Osteoblast (primary cell): ENCODE data around the gene GEMIN5. TPM values are rescaled to one million over a fixed set of nuclear protein-coding genes. Genes with fewer than 3 reads are reported as not detected.
A peak's percentile ranks its signal among the peaks of the same experiment; 100 is the strongest.

Source experiments
- DNase-seq: peaks from one replicate; pipeline ENCODE4 v3.0.0; 2011; ENCODE audit warnings: low spot score, mixed read lengths; ENCODE audit not compliant: insufficient read length; ENCODE audit errors: missing footprints
- H2AFZ ChIP-seq: 2 replicates; pipeline ENCODE4 v1.6.0; 2011; ENCODE audit warnings: mild to moderate bottlenecking, low read length
- H3K27ac ChIP-seq: 2 replicates; pipeline ENCODE4 v1.5.1; 2011; ENCODE audit warnings: mild to moderate bottlenecking, low read depth, low read length, moderate library complexity
- H3K27me3 ChIP-seq: 2 replicates; pipeline ENCODE4 v1.6.0; 2012; ENCODE audit warnings: mild to moderate bottlenecking, control low read depth, inconsistent platforms, low read length, moderate library complexity; ENCODE audit not compliant: insufficient read depth
- H3K36me3 ChIP-seq: 2 replicates; pipeline ENCODE4 v1.5.1; 2011; ENCODE audit warnings: mild to moderate bottlenecking, low read length, control low read depth, moderate library complexity; ENCODE audit not compliant: insufficient read depth
- H3K4me1 ChIP-seq: 2 replicates; pipeline ENCODE4 v1.5.1; 2011; ENCODE audit warnings: mild to moderate bottlenecking, low read length, control low read depth, moderate library complexity; ENCODE audit not compliant: insufficient read depth
- H3K4me2 ChIP-seq: 2 replicates; pipeline ENCODE4 v1.6.0; 2011; ENCODE audit warnings: mild to moderate bottlenecking, low read length; ENCODE audit not compliant: insufficient read depth
- H3K4me3 ChIP-seq: fragments of 200-600 bp; sonication (generic); 3 replicates; pipeline ENCODE4 v1.5.1; 2012; ENCODE audit warnings: mild to moderate bottlenecking, low read length, inconsistent platforms; ENCODE audit not compliant: insufficient read depth
- H3K79me2 ChIP-seq: 2 replicates; pipeline ENCODE4 v1.6.0; 2012; ENCODE audit warnings: mild to moderate bottlenecking, low read length, control low read depth, inconsistent platforms; ENCODE audit not compliant: insufficient read depth
- H3K9me3 ChIP-seq: 2 replicates; pipeline ENCODE4 v1.5.1; 2011; ENCODE audit warnings: low read depth, low read length, control low read depth
- H4K20me1 ChIP-seq: 2 replicates; pipeline ENCODE4 v1.6.0; 2012; ENCODE audit warnings: mild to moderate bottlenecking, low read length, control low read depth; ENCODE audit not compliant: insufficient read depth
- CTCF ChIP-seq: IDR thresholded peaks from 2 replicates; pipeline ENCODE4 v1.5.1; 2011; ENCODE audit warnings: mild to moderate bottlenecking, low read depth, low read length, moderate library complexity; ENCODE audit errors: extremely low read depth
- total RNA-seq: library from RNA; depleted of rRNA; stranded (reverse); fragments of >200 nt; gene quantifications from 2 replicates; pipeline ENCODE4 v1.2.3, GENCODE V29; 2012

The GEMIN5 gene
- total RNA-seq, 1 donor: 11.6 TPM

GRCh38 chr5:154857530-154858296 lies 80.3 kb downstream of the GEMIN5 start:
- Histone ChIP-seq H3K4me1 (peaks cover 31% of the 10 kb centered on the region), H3K9me3 (no peaks in the 10 kb centered on the region)

GRCh38 chr5:154851351-154851750 lies 86.7 kb downstream of the GEMIN5 start:
- Histone ChIP-seq H3K27me3 (no peaks in the 10 kb centered on the region), H3K36me3 (no peaks in the 10 kb centered on the region), H3K4me1 (peaks cover 22% of the 10 kb centered on the region), H3K27ac (peak overlapping the region; percentile 76), H3K4me2 (peak overlapping the region; percentile 87), H2AFZ (no peak overlapping the region), H3K4me3 (no peak overlapping the region), H4K20me1 (no peaks in the 10 kb centered on the region), H3K79me2 (no peaks in the 10 kb centered on the region), H3K9me3 (no peaks in the 10 kb centered on the region)
- DNase-seq: no peak
- no peak for TF ChIP-seq CTCF

More at GRCh38 chr5:154857530-154858296, 80.3 kb downstream of the GEMIN5 start:
- peak overlapping the region; percentile 92 for H3K27ac ChIP-seq
- H2AFZ ChIP-seq: peak overlapping the region; percentile 91
- DNase-seq: peak; percentile 98
- no peak for TF ChIP-seq CTCF
- peaks cover 19% of the 10 kb centered on the region for H4K20me1 ChIP-seq
- peak overlapping the region; percentile 77 for H3K4me3 ChIP-seq
- no peaks in the 10 kb centered on the region for H3K27me3 ChIP-seq
- H3K4me2 ChIP-seq: peak overlapping the region; percentile 97
- no peaks in the 10 kb centered on the region for H3K36me3 ChIP-seq
- peaks cover 43% of the 10 kb centered on the region for H3K79me2 ChIP-seq

- Histone ChIP-seq H3K4me3 (peak within 1 kb of the TSS; percentile 79), H4K20me1 (no peaks in the 10 kb centered on the region), H2AFZ (peak within 1 kb of the TSS; percentile 88), H3K27me3 (no peaks in the 10 kb centered on the region), H3K4me2 (peak within 1 kb of the TSS; percentile 87), H3K4me1 (peaks cover 22% of the 10 kb centered on the region), H3K27ac (peak within 1 kb of the TSS; percentile 76), H3K9me3 (no peaks in the 10 kb centered on the region), H3K79me2 (no peaks in the 10 kb centered on the region), H3K36me3 (no peaks in the 10 kb centered on the region)
- no peak for TF ChIP-seq CTCF
- peak; percentile 95 for DNase-seq
Measured at GRCh38 chr5:154850255-154851062, 87.6 kb downstream of the GEMIN5 start, which contains the start of gene FAXDC2. Gene FAXDC2 (minus strand): TSS chr5:154850603. CDS start chr5:154838178, 12,425 bp downstream.

GRCh38 chr5:154849791-154850201 lies 88.2 kb downstream of the GEMIN5 start:
- H3K27me3 ChIP-seq: no peaks in the 10 kb centered on the region
- peak overlapping the region; percentile 88 for H2AFZ ChIP-seq
- H3K27ac ChIP-seq: peak overlapping the region; percentile 76
- no peaks in the 10 kb centered on the region for H3K9me3 ChIP-seq
- no peaks in the 10 kb centered on the region for H3K79me2 ChIP-seq
- DNase-seq: peak; percentile 72
- H4K20me1 ChIP-seq: no peaks in the 10 kb centered on the region
- no peaks in the 10 kb centered on the region for H3K36me3 ChIP-seq
- H3K4me2 ChIP-seq: peak overlapping the region; percentile 87
- peaks cover 22% of the 10 kb centered on the region for H3K4me1 ChIP-seq
- H3K4me3 ChIP-seq: peak overlapping the region; percentile 79
- no peak for TF ChIP-seq CTCF
